Mesodermal cell (in vitro differentiated cells): ENCODE data around the gene ZNF184.

Source experiments
- H3K27ac ChIP-seq: 2 replicates; pipeline ENCODE4 v1.7.0; 2013; ENCODE audit warnings: mild to moderate bottlenecking, low read depth, low read length, moderate library complexity; ENCODE audit not compliant: severe bottlenecking
- H3K36me3 ChIP-seq: 2 replicates; pipeline ENCODE4 v1.7.1; 2013; ENCODE audit warnings: mild to moderate bottlenecking, low read length, moderate library complexity; ENCODE audit not compliant: control insufficient read depth, insufficient read depth
- H3K4me1 ChIP-seq: one replicate; pipeline ENCODE4 v1.7.1; 2013; ENCODE audit warnings: mild to moderate bottlenecking, low read length; ENCODE audit not compliant: insufficient read depth, control insufficient read depth, poor library complexity, severe bottlenecking
- H3K4me3 ChIP-seq: 2 replicates; pipeline ENCODE4 v1.7.0; 2013; ENCODE audit warnings: low read length, control low read depth, mild to moderate bottlenecking; ENCODE audit not compliant: insufficient read depth, poor library complexity, severe bottlenecking; ENCODE audit errors: extremely low read depth
- H3K9me3 ChIP-seq: 2 replicates; pipeline ENCODE4 v1.7.1; 2013; ENCODE audit warnings: mild to moderate bottlenecking, low read length, moderate library complexity; ENCODE audit not compliant: control insufficient read depth
- WGBS, 2 experiments: methylation state at CpG; one replicate each; pipeline ENCODE4 v1.1.5; 2013; ENCODE audit warnings: missing lambda C conversion rate in 2 of 2; ENCODE audit not compliant: insufficient coverage in 2 of 2; 5-methylcytosine and 5-hydroxymethylcytosine counted together

The ZNF184 gene

DNA sequence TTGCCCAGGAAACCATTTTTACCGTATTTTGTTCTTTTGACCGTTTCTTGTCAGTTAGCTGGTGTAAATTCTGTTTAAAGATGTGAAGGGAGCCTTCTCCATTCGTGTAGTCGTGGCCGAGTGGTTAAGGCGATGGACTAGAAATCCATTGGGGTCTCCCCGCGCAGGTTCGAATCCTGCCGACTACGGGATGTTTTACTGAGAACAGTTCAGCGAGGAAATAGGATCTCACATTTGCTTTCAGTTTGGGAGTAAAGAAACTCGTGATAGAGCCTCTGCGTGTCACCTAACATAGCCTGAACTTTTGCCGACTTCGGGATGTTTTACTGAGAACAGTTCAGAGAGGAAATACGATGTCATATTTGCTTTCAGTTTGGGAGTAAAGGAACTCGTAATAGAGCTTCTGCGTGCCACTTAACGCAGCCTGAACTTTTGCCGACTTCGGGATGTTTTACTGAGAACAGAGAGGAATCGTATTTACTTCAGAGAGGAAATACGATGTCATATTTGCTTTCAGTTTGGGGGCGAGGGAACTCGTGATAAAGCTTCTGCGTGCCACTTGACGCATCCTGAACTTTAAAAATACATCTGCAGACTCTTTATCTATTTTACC is 5.9 kb upstream of the ZNF184 start:
- H3K4me1 ChIP-seq, result no peaks in the 10 kb centered on the region

GRCh38 chr6:27478141-27478705 is 5.3 kb upstream of the ZNF184 start:
- H3K4me3 ChIP-seq, result peak overlapping the region; percentile 59
- H3K9me3 ChIP-seq, result no peaks in the 10 kb centered on the region
- no peaks in the 10 kb centered on the region for H3K36me3 ChIP-seq
- H3K4me1 ChIP-seq, result no peaks in the 10 kb centered on the region
- WGBS, 2 experiments, result 37 to 63% methylated on average over 6 of the region's 12 CpGs
- H3K27ac ChIP-seq, result no peak overlapping the region

More for the DNA sequence above, 5.9 kb upstream of the ZNF184 start:
- Histone ChIP-seq H3K27ac (peak overlapping the region; percentile 68), H3K9me3 (no peaks in the 10 kb centered on the region), H3K4me3 (peak overlapping the region; percentile 59), H3K36me3 (no peaks in the 10 kb centered on the region)
- WGBS, 2 experiments, result 0% methylated on average over 23 to 25 of the region's 28 CpGs

GRCh38 chr6:27477318-27478013 is 4.6 kb upstream of the ZNF184 start:
- H3K9me3 ChIP-seq, result no peaks in the 10 kb centered on the region
- no peaks in the 10 kb centered on the region for H3K4me1 ChIP-seq
- 88 to 91% methylated on average over 5 to 7 of the region's 8 CpGs for WGBS, 2 experiments
- no peaks in the 10 kb centered on the region for H3K36me3 ChIP-seq
- H3K27ac ChIP-seq, result no peak overlapping the region
- no peak overlapping the region for H3K4me3 ChIP-seq

GRCh38 chr6:27476090-27476489 is 3.2 kb upstream of the ZNF184 start:
- H3K4me3 ChIP-seq, result no peak overlapping the region
- H3K36me3 ChIP-seq, result no peaks in the 10 kb centered on the region
- no peaks in the 10 kb centered on the region for H3K4me1 ChIP-seq
- no peak overlapping the region for H3K27ac ChIP-seq
- WGBS, 2 experiments, result no CpG with 5 or more reads among the region's 1 CpG
- no peaks in the 10 kb centered on the region for H3K9me3 ChIP-seq

DNA sequence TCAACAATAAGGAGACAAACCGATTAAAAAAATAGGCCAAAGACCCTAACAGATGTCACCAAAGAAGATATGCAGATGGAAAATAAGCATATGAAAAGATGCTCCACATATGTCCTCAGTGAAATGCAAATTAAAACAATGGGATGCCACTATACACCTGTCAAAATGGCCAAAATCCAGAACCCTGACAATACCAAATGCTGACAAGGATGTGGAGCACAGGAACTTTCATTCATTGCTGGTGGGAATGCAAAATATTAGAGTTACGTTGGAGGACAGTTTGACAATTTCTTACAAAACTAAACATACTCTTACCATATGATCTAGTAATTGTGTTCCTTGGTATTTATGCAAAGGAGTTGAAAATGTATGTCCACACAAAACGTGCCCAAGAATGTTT is 1.8 kb upstream of the ZNF184 start:
- Histone ChIP-seq H3K4me3 (no peak overlapping the region), H3K9me3 (no peaks in the 10 kb centered on the region), H3K36me3 (peaks cover 10% of the 10 kb centered on the region), H3K27ac (no peak overlapping the region), H3K4me1 (no peaks in the 10 kb centered on the region)
- WGBS, 2 experiments, result no CpG with 5 or more reads among the region's 3 CpGs

DNA sequence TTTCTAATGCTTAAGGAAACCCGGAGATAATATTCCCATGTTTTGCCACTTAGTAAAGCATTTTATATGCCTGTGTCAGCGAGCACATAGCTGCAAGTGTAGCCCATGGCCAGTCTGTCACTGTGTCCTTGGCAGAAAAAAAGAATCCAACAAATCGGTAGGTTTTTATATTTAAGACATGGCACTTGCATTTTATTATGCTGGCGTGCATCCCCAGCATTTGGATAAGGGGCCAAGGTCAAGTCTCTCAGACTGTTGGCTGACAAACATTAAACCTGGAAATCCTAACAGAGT is 1.2 kb upstream of the ZNF184 start:
- Histone ChIP-seq H3K36me3 (peaks cover 13% of the 10 kb centered on the region), H3K4me3 (peak overlapping the region; percentile 77), H3K27ac (no peak overlapping the region), H3K9me3 (no peaks in the 10 kb centered on the region), H3K4me1 (no peaks in the 10 kb centered on the region)
- WGBS, 2 experiments, result 94 to 100% methylated on average over 4 of the region's 4 CpGs

DNA sequence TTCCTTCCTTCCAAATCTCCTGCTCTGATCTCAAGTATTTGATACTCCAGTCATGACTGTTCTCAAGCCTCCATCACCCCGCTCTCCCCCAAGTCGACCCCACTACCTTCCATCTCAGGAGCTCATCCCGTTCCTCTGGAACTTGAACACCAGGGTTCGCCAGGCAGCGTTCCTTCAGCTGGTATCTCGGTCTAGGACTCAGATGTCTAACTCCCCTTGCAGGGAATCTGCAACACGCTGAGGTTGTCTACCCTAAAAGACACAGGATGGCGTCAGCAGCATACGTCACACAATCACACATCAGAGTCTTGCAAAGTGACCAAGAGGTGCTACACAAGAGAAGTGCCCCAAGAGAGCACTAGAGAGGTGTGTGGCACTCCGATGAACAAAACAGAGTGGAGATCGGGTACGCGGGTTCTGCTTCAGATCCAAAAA is 706 bp downstream of the ZNF184 start:
- Histone ChIP-seq H3K4me1 (no peaks in the 10 kb centered on the region), H3K36me3 (peaks cover 33% of the 10 kb centered on the region), H3K9me3 (peaks cover 3% of the 10 kb centered on the region), H3K27ac (peak overlapping the region; percentile 98), H3K4me3 (peak overlapping the region; percentile 77)
- WGBS, 2 experiments, result 4 to 5% methylated on average over 11 to 13 of the region's 13 CpGs

DNA sequence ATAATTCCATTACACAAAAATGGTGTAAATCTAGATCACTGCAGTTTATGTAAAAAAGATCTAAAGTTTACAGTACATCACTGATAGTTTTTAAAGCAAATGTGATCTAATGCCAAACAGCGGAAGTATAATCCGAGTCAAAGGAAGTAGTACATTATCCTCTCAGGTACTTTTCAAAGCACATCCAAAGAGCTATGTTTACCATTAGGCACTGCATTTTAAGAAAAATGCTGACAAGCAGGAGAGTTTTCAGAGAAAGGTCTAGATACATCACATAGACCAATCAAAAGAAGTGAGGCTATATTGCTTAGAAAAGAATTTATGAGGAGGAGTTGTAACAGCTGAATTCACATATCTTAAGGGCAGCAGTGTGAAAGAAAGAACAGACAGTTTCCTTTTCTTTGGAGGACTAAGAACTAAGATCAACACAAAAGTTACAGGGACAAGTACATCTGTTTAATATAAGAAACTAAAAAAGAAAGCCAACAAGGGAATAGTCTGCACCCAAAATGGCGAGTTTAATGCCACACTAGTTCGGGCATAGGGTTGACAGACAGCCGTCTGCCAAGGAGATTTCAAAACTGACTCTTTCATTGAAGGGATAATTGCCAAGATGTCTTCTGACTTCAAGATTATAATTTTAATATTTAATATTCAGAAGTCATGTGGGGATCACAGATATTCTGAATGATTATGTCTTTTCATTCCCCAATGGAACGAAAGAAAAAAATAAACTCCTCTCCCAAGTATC is 1.4 kb downstream of the ZNF184 start:
- Histone ChIP-seq H3K4me3 (peak overlapping the region; percentile 77), H3K9me3 (peaks cover 3% of the 10 kb centered on the region), H3K4me1 (no peaks in the 10 kb centered on the region), H3K36me3 (peaks cover 39% of the 10 kb centered on the region), H3K27ac (no peak overlapping the region)
- WGBS, 2 experiments, result 70 to 88% methylated on average over 3 to 5 of the region's 6 CpGs

DNA sequence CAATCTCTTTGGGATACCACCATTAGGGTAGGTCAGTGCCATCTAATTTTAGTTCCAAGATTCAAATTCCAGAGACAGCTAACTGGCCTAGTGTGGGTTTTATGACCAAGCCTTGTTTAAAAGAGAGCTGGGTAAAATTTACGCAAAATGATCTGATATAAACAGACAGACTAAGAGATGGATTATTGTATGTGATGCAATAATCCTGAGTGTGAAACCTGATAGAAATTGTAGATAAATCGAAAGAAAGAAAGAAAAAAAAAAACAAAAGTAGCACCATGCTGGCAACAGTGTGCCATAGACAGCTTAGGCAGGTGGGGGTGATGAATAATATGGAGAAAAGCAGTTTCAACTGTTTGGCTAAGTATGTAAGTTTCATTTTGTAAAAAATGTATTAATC is 2.9 kb downstream of the ZNF184 start:
- Histone ChIP-seq H3K36me3 (peaks cover 54% of the 10 kb centered on the region), H3K4me1 (no peaks in the 10 kb centered on the region), H3K9me3 (peaks cover 3% of the 10 kb centered on the region), H3K4me3 (no peak overlapping the region), H3K27ac (no peak overlapping the region)
- 88 to 100% methylated on average over 2 of the region's 2 CpGs for WGBS, 2 experiments

GRCh38 chr6:27468334-27468733 is 4.6 kb downstream of the ZNF184 start:
- Histone ChIP-seq H3K27ac (no peak overlapping the region), H3K4me3 (no peak overlapping the region), H3K4me1 (no peaks in the 10 kb centered on the region), H3K36me3 (peaks cover 63% of the 10 kb centered on the region), H3K9me3 (peaks cover 3% of the 10 kb centered on the region)
